Activated CD8-positive, alpha-beta memory T cell treated with anti-CD3 and anti-CD28 coated beads for 1 hour (primary cell): ENCODE results near the gene ATP6V1C2.

ENCODE experiments used
- DNase-seq, 2 donors: peaks; one replicate each; pipeline ENCODE4 v3.0.0-alpha.2; 2020; ENCODE audit warnings: low read depth in 1 of 2; ENCODE audit errors: extremely low read depth in 1 of 2

Gene ATP6V1C2

DNA sequence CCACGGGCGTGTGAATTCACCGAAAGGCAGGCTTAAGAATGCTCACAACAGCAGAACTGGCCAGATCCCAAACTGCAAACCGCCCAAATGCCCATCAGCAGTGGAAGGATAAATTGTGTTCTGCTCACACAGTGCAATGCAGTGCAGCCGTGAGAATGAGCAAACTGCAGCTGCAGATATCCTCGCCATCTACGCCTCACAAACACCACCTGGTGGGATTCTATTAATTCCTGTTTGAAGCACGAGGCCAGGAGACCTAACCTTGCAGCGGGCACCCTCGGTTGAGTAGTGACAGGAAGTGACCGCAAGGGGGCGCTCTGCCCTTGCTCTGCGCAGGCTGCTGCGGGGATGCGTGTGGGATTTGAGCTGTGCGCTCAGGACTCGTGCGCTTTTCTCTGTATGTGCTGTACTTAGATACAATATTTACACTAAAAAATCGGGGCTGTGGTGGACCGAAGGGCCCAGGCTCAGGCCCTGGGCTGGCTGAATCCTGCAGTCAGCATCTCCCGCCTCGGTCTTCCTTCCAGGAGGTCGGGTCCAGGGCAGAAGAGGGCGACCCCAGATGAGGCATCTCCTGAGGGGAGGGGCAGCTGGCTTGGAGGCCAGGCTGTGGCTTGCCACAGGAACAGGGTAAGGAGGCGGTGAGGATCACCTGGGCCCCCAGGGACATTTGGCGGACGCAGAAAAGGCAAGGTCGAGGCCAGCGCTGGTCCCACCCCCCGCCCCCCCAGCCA is 110.9 kb downstream of the ATP6V1C2 start:
- DNase-seq = peak; percentile 49 to 74

DNA sequence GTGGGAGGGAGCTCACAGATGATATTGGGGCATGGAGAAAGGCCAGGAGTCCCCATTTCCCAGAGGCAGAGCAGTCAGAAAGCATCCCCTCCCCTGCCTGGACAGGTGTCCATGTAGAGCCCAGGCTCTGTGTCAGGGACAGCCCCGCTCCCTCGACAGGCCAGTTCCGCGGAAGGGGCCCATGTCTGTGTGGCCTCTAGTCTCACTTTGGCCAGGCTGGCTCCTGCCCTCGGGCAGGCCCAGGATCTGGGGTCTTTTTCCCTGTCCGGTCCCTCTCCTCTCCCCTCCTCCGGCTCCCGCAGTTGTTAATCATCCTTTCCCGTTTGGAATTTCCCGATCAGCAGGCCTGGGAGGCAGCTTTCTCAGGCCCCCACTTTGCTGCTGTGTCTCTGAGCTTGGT is 111.6 kb downstream of the ATP6V1C2 start:
- DNase-seq = no peak

DNA sequence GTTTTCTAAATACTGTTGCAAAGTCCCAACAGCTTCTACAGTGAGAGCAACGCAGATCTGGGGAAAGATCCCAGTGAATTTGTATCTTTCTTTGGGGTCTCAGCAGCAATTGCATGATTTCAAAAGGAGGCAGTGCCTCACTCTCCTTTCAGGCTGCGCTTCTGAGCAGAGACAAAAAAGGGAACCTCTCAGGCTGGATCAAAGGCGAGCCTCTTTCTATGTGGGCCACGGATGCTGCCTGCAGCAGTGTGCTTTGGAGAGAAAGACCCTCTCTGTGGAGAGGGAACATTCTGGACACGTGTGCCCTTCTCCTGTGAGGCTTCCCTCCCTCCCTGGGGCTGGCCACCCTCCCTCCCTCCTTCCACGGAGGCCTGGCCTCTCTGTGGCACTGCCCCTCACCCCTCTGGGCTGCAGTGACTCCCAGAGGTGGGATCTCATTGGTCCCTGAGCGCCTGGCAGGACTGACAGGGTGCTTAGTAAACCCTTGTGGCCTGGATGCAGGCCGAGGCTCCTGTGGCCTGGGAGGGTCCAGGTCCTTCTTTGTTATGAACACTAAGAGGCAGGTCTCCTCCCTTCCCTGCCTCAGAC is 112.7 kb downstream of the ATP6V1C2 start:
- no peak for DNase-seq
